Fibroblast of skin of right quadriceps (primary cell): Measurements from ENCODE around the gene UQCR11.

Experiments used
- DNase-seq: peaks from one replicate; pipeline ENCODE4 v3.0.0-alpha.2; 2013

Gene UQCR11

GRCh38 chr19:1563251-1563650 lies 42.0 kb downstream of the UQCR11 start:
- DNase-seq: no peak

- DNase-seq: no peak
Measured at GRCh38 chr19:1561236-1561842, 43.9 kb downstream of the UQCR11 start.

DNA sequence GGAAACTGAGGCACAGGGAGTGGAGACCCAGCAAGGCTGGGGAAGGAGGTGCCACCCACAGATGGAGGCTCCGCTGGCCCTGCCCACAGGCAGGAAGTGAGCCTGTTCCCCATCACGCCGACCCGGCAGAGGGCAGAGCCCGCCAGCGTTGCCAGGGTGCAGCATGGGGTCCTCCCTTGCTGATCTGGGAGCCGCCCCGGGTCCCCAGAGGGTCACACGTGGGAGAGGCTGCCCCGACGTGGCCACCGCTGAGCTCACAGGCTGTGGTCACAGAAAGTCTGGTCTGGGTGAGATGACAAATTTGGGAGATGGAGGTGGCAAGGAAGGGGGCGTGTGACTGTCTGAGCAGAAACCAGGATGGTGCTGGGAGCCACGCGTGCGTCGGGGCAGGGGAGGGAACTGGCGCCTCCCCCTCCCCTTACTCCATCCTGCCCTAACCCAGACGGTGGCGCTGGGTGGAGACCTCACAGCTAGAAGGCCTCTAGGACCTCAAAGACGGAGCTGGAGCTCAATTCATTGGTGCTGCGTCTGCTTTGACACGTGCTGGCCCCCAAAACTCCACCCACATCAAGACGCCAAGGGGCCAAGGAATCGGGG lies 44.9 kb downstream of the UQCR11 start:
- DNase-seq: no peak

- DNase-seq: no peak
Measured at GRCh38 chr19:1558552-1558951, 46.7 kb downstream of the UQCR11 start.

GRCh38 chr19:1556390-1557070 lies 48.7 kb downstream of the UQCR11 start:
- DNase-seq: no peak

GRCh38 chr19:1555487-1556389 lies 49.5 kb downstream of the UQCR11 start:
- no peak for DNase-seq

- DNase-seq: no peak
Measured at GRCh38 chr19:1554968-1555367, 50.3 kb downstream of the UQCR11 start.

- no peak for DNase-seq
Measured at GRCh38 chr19:1553415-1553814, 51.8 kb downstream of the UQCR11 start.

- DNase-seq: no peak
Measured at GRCh38 chr19:1551068-1552040, 53.9 kb downstream of the UQCR11 start.

DNA sequence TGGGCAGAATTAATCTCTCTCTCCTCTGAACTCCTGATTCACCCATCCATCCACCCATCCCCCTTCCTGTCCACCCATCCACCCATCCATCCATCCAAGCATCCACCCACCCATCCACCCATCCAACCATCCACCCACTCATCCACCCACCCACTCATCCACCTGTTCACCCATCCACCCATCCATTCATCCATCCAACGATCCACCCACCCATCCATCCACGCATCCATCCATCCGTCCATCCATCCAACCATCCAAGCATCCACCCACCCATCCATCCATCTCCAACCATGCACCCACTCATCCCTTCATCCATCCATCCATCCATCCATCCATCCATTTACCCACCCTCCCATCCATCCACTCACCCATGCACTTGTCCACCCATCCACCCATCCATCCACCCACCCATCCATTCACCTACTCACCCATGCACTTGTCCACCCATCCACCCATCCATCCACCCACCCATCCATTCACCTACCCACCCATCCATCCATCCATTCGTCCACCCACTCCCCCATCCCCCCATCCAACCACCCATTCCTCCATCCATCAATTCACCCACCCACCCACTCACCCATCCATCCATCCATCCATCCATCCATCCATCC lies 55.8 kb downstream of the UQCR11 start:
- no peak for DNase-seq
